ENCODE measurements around the gene SERPINB1. TPM values are rescaled to one million over a fixed set of nuclear protein-coding genes. Genes with fewer than 3 reads are reported as not detected.

The SERPINB1 gene
- total and polyA plus RNA-seq, 9 of the 15 experiments (the other 6 are each of a cell fraction or from before 2014, with no cell fraction given): 33.9 to 108 (median 63.8) TPM

GRCh38 chr6:2806644-2807043 lies 35.0 kb downstream of the SERPINB1 start (continued):
- no peak for TF ChIP-seq RERE (CRISPR knock-in tag; IDR thresholded peaks at IDR 0.05; ENCODE audit: borderline replicate concordance)
- TF ChIP-seq NFIC (IDR thresholded peaks at IDR 0.05): no peak
- no peak for TF ChIP-seq SNRNP70 (optimal IDR thresholded peaks at IDR 0.05; ENCODE audit: low read depth, low read length)
- TF ChIP-seq TRIM24 (IDR thresholded peaks at IDR 0.05): no peak
- no peak for TF ChIP-seq CCNT2 (IDR thresholded peaks at IDR 0.05; ENCODE audit: borderline replicate concordance, extremely low read depth, insufficient read length, low read depth, low read length)
- TF ChIP-seq CREB1 (IDR thresholded peaks at IDR 0.05): no peak
- TF ChIP-seq CREB1 (CRISPR knock-in tag; IDR thresholded peaks at IDR 0.05): no peak
- no peak for TF ChIP-seq ZNF655 (CRISPR knock-in tag; IDR thresholded peaks at IDR 0.05)
- no peak for TF ChIP-seq XRCC4 (IDR thresholded peaks at IDR 0.05; ENCODE audit: extremely low read depth, insufficient read depth, insufficient read length)
- no peak for TF ChIP-seq SMAD4 (CRISPR knock-in tag; conservative IDR thresholded peaks at IDR 0.05)
- TF ChIP-seq PHF8 (IDR thresholded peaks at IDR 0.05; ENCODE audit: borderline replicate concordance, low read length): no peak
- no peak for TF ChIP-seq RNF2 (IDR thresholded peaks at IDR 0.05)
- no peak for TF ChIP-seq NBN (IDR thresholded peaks at IDR 0.05; ENCODE audit: low read depth)
- no peak for TF ChIP-seq ZZZ3 (IDR thresholded peaks at IDR 0.05)
- TF ChIP-seq ZNF224 (CRISPR knock-in tag; IDR thresholded peaks at IDR 0.05): no peak
